Stromal cell of bone marrow (primary cell): ENCODE measurements around the gene SMIM38.
A peak's percentile ranks its signal among the peaks of the same experiment; 100 is the strongest.

Experiments used
- DNase-seq: peaks from one replicate; pipeline ENCODE4 v3.0.0-alpha.2; 2012; ENCODE audit warnings: low read depth

SMIM38 gene

GRCh38 chr11:69160296-69161116 lies 4.8 kb downstream of the SMIM38 start:
- no peak for DNase-seq

- DNase-seq, result no peak
These were observed 5.3 kb downstream of the SMIM38 start for GRCh38 chr11:69161117-69161407.

DNA sequence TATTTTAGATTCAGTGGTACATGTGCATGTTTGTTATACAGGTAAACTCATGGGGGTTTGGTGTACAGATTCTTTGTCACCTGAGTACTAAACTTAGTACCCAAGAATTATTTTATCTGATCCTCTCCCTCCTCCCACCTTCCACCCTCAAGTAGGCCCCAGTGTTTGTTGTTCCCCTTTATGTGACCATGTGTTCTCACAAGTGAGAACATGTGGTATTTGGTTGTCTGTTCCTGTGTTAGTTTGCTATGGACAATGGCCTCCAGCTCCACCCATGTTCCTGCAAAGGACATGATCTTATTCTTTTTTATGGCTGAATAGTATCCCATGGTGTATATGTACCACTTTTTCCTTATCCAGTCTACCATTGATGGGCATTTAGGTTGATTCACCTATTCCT lies 6.8 kb downstream of the SMIM38 start:
- no peak for DNase-seq

GRCh38 chr11:69163842-69164241 lies 8.1 kb downstream of the SMIM38 start:
- no peak for DNase-seq

DNA sequence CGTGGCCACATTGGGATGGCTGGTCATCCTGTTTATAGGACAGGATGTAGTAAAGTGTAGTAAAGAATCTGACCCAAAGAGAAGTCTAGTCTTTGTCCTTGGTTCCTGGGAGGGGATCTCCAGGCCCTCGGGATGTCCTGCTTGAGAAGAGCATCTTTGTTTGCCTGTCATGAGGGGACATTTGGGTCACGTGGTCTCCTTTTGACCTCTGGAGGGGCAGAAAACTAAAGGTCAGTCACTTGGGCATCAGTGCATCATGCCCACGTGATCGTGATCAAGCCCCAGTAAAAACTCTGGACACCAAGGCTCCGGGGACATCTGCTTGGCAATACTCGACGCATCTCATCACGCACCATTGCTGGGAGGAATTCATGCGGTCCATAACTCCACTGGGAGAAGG lies 9.1 kb downstream of the SMIM38 start:
- DNase-seq, result no peak

DNA sequence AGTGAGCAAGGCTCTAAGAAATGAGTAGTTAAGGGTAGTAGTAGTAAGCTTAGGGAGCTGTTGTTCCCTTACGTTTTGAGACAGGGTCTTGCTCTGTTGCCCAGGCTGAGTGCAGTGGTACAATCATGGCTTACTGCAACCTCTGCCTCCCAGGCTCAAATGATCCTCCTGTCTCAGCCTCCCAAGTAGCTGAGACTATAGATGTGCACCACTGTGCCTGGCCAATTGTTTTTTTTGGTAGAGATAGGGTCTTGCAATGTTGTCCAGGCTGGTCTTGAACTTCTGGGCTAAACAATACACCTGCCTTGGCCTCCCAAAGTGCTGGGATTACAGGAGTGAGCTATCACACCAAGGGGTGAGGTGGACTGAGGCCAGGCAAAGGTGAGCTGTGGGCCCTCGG lies 10.0 kb downstream of the SMIM38 start:
- DNase-seq, result no peak

DNA sequence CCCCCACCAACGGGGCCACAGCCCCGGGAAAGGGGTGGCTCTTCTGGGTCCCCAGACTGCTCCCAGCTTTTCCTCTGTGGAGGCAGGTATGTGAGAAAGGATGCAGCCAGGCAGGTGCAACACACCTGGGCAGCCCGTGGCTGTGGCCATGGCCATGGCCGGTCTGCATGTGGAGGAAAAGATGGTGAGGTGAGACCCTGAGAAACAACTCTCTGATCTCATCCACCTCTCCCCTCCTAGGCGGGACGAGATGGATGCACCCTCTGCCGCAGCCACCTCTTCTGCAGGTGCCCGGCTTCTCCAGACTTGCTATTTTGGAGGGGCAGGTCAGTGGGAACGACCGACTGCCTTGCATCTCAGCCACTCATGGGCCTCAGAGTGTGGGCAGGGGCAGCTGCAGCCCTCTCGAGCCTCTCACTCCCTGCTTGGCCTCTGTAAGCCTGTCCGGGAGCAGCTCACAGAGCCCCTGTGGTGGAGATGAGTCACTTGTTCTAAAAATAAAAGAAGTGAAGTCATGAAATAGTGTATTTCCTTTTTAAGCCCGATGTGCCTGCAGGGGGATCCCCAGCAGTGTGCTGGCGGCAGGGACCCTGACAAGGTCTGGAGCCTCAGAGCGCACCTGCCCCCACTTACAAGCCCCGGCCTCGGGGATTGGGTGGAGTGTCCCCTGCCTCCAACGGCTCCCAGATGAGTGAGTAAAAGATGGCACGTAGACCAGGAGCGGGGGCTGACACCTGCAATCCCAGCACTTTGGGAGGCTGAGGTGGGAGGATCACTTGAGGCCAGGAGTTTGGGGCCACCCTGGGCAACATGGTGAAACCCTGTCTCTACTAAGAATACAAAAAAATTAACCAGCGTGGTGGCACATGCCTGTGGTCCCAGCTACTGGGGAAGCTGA lies 10.7 kb downstream of the SMIM38 start:
- DNase-seq, result peak; percentile 61

- no peak for DNase-seq
These were observed 11.6 kb downstream of the SMIM38 start for GRCh38 chr11:69167130-69167915.

DNA sequence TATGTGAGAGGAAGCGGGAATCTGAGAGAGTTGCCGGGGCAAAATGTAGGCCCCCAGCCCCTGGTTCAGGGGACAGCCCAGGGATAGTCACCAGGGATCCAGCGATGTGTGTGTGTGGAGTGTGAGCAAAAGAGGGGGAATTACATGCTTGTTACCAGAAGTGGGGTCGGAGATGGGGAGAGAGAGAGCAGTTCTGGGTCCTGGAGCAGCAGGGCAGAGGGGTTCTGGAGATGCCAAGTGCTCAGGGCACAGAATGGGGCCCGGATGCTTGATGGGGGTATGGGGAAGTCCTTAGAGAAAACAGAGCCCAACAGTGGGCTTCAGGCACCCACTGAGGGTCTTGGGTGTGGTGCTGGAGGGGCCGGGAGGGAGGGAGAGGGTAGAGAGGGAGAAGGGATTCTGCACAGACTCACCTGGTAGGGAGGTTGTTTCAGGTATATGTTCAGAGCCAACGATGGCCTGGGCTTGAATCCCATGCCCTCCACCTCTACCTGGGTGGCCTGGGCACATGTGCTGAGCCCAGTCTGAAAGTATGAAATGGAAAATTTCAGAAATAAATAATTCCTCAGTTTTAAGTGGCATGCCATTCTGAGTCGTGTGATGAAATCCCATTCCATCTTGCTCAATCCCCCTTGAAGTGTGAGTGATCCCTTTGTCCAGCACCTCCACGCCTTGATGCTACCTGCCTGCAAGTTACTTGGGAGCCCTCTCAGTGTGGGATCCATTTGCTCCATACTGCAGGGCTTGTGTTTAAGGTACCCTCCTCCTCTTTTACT lies 12.4 kb downstream of the SMIM38 start:
- DNase-seq, result no peak

GRCh38 chr11:69169479-69169878 lies 13.7 kb downstream of the SMIM38 start:
- DNase-seq, result no peak

DNA sequence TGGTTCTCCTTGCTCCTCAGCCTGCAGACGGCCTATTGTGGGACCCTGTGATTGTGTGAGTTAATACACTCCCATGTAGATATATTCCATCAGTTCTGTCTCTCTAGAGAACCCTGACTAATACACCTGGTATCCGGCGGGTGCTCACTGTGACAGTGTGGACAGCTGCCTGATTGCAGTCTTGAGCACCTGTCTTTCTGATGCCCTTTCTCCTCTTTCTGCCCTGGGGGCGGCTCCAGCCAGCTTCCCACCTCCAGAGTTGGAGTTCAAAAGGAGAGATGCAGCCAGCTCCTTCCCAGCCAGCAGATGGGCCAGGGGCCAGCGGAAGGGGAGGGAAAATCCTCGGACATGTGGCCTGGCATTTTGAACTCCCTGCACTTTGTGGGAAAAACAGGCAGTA lies 15.0 kb downstream of the SMIM38 start:
- DNase-seq, result no peak

GRCh38 chr11:69171476-69172240 lies 15.9 kb downstream of the SMIM38 start:
- DNase-seq, result no peak

GRCh38 chr11:69172674-69173073 lies 16.9 kb downstream of the SMIM38 start:
- DNase-seq, result no peak

- no peak for DNase-seq
These were observed 17.6 kb downstream of the SMIM38 start for GRCh38 chr11:69173331-69173730.

- DNase-seq, result no peak
These were observed 18.3 kb downstream of the SMIM38 start for GRCh38 chr11:69173925-69174581.

GRCh38 chr11:69174841-69175240 lies 19.1 kb downstream of the SMIM38 start:
- no peak for DNase-seq

GRCh38 chr11:69178819-69179482 lies 23.2 kb downstream of the SMIM38 start:
- DNase-seq, result no peak

GRCh38 chr11:69180226-69180625 lies 24.5 kb downstream of the SMIM38 start:
- no peak for DNase-seq

- DNase-seq, result no peak
These were observed 25.0 kb downstream of the SMIM38 start for GRCh38 chr11:69180726-69181125.

DNA sequence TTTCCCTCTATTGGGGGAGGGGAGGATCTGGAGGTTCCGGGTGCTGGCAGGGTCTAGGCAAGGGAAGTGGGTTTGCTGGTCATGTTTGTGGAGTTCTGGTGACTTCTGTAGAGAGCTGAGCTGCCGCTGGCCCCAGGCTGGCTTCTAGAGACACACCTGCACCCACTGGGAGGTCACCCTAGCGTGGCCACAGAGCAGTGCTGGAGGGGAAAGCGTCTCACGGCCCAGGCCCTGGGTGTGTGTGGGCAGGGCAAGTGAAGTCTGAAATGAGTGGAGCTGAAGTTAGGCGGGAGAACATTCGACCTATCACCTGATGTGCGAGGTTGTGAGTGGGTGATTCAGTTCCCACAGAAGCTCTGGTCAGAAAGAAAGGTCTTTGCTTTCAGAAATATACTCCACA lies 27.9 kb downstream of the SMIM38 start:
- DNase-seq, result no peak
